Ureter (tissue), 1 donor: ENCODE results near the gene SUCO. TPM values are rescaled to one million over a fixed set of nuclear protein-coding genes. Genes with fewer than 3 reads are reported as not detected.
A peak's percentile ranks its signal among the peaks of the same experiment; 100 is the strongest.
"Not testable (repeated sequence)": the region's sequence is repeated elsewhere in the genome, so short reads cannot be mapped to it uniquely, and the experiment has no call there.

Experiments
- DNase-seq: peaks from one replicate; pipeline ENCODE4 v3.0.0-alpha.2; 2020; ENCODE audit warnings: low spot score
- total RNA-seq: library from RNA; stranded (reverse); gene quantifications from one replicate; pipeline ENCODE4 v1.2.4, GENCODE V29; 2023
- donor health status: DM: yes; HTN: yes; CAD: no.

SUCO gene
- total RNA-seq = 62.4 TPM

DNA sequence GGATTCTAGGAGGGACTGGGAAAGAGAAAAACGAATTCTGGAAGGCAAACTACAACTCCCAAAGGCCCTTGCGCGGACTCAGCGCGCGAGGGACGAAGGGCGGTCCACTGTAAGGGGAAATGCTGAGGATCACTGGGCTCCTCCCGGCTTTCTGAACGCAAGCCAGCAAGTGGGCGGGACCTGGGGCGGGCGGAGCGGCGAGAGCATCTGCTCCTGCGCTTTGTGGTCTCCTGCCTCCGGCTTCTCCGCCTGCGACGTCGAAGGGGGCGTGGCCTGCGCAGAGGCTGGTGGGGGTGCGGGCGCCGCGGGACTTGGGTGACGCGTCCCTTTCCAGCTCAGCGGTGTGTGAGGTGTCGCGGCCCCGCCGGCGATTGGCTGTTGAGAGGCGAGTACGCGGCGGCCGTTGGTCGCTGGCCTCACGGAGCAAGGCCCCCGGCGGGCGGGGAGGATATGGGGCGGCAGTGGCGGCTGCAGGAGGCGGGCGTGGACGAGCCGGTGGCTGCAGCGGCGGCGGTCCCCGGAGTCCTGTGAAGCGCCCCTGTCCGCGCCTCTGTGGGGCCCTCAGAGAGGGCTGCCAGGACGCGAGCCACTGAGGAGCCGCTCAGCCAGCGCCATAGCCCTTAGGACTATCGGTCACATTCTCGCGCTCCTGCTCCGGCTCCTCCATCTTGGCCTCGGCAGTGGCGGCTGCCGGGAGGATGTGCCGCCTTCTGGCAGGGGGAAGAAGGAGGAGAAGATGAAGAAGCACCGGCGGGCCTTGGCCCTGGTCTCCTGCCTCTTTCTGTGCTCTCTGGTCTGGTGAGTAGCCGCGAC lies at the start of gene SUCO:
SUCO (plus strand) TSS at position 451 of the 813 bp plus-strand sequence; CDS start at position 737, 286 bp downstream.
- peak; percentile 100 for DNase-seq

DNA sequence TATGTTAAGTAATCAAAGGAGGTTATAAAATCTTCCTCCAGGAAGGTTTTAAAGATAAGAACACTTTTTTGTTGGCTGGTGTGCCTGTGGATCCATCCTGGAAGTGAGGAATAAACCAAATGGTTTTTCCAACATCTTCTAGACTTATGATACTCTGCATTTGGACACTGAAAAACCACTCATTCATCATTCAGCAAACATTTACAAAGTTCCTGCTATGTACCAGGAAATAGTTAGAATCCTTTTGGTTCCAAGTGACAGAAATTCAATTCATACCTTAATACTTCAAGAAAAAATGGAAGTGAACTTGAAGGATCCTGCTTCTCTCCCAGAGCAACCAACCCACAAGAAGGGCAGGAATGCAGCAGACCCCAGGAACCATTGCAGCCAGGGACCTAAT lies 49.5 kb upstream of the SUCO start:
- no peak for DNase-seq

- DNase-seq = no peak
Measured at GRCh38 chr1:172484252-172484651, 48.7 kb upstream of the SUCO start.

DNA sequence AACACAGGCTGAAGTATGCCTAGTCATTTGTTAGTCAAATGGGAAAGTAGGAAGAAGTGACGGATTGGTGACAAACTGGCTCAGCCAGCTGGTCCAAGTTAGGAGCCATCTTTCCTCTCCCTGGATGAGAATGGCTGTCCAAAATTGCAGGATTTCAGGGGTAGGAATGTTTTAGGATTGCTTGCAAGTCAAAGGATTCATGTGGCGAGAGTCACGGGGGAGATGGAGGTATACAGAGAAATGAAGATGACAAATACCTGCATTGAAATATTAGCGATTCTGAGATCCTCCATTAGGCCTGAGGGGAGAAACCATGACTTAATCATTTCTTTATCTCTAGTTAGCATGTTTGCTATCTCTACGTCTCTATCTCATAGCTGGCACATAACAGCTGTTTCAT lies 47.3 kb upstream of the SUCO start:
- no peak for DNase-seq

- no peak for DNase-seq
Measured at GRCh38 chr1:172486805-172487454, 46.0 kb upstream of the SUCO start.

- no peak for DNase-seq
Measured at GRCh38 chr1:172487550-172487949, 45.4 kb upstream of the SUCO start.

- DNase-seq = no peak
Measured at GRCh38 chr1:172488393-172488792, 44.6 kb upstream of the SUCO start.

DNA sequence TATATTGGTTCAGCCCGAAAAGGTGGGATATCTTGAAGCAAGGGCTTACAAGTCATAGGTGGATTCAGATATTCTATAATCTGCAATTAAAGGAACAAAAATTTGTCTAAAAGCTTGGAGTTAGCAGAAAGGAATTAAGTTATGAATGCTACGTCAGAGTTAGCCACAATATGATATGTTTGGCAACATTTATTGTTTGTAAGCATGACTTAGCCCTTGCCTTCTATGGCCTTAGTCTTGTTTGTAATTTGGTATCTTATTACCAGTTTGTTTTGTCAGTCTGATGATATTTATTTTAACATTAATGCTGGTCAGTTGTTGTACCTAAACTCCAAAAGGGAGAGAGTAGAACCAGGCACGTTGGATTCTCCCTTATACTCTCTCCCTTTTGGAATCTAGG lies 43.1 kb upstream of the SUCO start:
- no peak for DNase-seq

DNA sequence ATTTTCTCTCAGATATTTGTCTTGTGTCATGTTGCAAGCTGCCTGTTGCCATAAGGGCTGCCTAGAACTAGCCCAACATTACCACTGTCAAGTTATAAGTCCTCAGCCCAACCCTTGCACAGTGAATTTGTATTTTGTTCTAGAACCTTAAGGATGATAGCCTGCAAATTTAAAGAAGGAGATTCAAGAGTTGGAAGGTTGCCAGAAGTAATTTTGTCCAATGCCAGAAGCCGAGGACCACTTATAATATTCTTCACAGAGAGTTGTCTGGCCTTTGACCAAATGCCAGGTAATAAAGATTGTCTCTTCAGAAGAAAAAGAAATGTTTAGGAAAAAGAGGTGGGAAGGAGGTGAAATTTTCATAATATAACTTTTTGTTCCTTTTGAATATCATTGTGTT lies 40.5 kb upstream of the SUCO start:
- DNase-seq = no peak

DNA sequence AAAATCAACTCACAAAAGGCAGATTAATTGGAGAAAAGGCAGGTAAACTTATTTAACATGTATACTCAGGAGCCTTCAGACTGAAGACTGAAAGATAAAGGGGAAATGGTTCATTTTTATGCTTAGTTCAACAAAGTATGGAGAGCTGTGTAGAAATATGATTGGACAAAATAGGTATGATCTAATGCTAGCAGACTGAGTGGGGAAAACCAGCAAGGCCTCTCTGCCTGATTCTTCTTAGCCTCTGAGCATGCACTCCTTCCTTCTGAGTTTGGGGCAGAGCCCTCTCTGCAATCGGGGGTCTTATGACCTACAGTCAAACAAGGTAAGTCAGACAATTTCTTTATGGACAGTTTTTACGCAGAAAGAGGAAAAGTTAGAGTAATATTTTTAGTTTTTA lies 38.8 kb upstream of the SUCO start:
- no peak for DNase-seq

DNA sequence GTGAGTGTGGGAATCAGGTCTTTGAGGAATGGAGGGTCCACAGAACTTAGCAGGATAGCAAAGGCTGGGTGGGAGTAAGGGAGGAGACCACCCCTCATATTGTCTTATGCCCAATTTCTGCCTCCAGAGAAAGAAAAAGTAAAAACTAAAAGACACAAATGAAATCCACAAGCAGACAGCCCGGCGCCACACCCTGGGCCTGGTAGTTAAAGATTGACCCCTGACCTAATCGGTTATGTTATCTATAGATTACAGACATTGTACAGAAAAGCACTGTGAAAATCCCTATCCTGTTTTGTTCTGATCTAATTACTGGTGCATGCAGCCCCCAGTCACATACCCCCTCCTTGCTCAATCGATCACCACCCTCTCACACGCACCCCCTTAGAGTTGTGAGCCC lies 36.8 kb upstream of the SUCO start:
- not testable (repeated sequence) for DNase-seq

GRCh38 chr1:172496678-172497077 lies 36.3 kb upstream of the SUCO start:
- DNase-seq = no peak

DNA sequence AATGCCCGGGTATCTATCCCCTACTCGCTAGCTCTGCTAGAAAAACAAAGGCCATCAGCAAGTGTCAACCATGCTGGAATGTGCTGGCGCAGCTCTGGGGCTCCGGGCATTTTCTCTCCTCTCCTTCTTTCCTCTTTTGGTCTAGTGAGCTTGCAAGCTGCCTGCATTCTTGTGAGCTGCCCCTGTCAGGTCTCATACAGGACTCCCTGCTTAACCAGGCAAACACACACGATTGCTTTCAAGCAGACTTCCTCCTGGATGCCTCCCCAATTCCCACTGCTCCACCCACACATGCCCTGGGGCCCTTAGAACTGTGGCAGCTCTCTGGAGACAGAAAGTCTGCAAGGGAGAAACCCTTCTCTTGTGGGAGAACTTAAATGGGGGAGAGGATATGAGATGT lies 35.7 kb upstream of the SUCO start:
- no peak for DNase-seq

- DNase-seq = no peak
Measured at GRCh38 chr1:172498857-172499256, 34.1 kb upstream of the SUCO start.

- no peak for DNase-seq
Measured at GRCh38 chr1:172499636-172500141, 33.3 kb upstream of the SUCO start.

GRCh38 chr1:172500207-172500606 lies 32.7 kb upstream of the SUCO start:
- DNase-seq = no peak

DNA sequence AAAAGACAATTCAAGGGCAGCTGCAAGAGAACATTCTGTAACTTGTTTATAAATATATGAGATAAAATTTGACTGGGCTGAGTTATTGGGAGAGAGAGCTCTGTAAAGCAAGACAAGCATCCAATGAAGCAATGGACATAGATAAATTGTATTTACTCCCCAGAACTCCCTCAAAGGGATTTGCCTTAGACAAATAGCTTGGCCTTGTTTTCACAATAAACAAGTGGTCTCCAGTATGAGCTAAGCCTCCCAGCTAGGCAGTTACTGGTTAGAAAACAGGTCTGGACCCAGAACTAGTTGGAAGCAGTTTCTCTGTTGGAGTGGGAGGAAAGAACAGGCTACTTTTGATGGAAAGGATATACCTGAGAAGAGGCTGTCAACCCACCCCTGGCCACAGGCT lies 25.2 kb upstream of the SUCO start:
- no peak for DNase-seq

DNA sequence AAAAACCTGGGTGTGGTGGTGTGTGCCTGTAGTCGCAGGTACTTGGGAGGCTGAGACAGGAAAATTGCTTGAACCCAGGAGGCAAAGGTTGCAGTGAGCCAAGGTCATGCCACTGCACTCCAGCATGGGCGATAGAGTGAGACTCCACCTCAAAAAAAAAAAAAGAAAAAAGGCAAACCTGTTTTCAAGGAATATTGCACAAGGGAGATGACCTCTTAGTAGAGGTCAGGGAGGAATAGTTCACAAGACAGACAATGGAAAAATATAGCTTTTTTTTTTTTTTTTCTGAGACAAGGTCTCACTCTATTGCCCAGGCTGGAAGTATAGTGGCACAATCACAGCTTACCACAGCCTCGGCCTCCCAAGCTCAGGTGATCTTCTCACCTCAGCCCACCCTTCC lies 22.5 kb upstream of the SUCO start:
- no peak for DNase-seq

DNA sequence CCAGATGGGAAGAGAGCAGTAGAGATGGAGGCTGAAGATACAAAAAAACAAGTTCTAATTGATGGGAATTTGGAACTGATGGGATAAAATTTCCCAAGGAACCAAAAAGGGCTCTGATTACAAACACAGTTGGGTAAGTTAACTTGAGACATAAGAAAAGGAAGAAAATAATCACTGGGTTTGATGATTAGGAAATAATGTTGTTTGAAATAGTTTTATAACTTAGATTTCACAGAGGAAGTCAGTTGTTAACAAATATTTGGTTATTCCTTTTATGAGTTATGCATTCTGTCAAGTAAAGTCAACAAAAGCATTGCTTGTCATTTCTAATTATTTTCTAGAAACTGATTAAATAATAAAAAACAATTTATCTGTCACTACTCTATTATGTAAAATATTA lies 20.4 kb upstream of the SUCO start:
- DNase-seq = no peak

DNA sequence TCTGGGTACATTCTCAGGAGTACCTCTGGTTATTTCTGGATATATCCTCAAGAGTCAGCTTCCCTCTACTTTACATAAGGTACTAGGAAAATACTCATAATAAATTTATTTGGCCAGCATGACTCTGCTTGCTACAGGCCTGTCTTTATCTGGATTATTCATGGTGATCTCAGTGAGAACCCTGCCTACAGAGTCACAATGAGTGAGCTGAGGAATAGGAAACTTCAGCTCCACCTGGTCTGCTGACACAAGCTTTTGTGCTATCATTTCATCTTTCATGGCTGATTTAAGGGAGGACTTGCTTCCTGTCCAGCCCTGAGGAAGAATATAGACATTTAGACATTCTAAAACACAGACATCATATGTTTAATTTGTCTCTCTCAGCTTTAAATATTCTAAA lies 19.5 kb upstream of the SUCO start:
- DNase-seq = no peak

GRCh38 chr1:172514108-172514507 lies 18.8 kb upstream of the SUCO start:
- no peak for DNase-seq

DNA sequence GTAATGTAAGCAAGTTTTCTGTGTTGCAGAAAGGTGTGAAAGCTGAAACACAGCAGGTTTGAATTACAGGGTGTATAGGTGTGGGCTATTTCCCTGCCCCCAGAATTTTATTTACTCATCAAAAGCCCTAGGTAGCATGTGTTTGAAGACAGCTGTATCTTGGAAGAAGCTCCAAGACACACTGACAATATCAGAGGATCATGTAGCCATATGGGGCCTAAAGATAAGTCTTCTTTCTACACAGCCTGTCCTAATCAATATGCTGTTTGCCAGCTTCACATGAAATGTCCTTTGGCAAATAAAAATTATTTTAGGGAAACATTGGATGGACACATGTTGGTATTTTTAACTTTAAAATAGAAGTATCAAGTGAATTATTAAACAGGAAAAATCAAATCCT lies 17.5 kb upstream of the SUCO start:
- no peak for DNase-seq

- DNase-seq = no peak
Measured at GRCh38 chr1:172515927-172516326, 17.0 kb upstream of the SUCO start.
